Daoy (cell line): ENCODE measurements around the gene TEX53. TPM values are rescaled to one million over a fixed set of nuclear protein-coding genes. Genes with fewer than 3 reads are reported as not detected.

ENCODE experiments used
- DNase-seq: peaks from one replicate; pipeline ENCODE4 v3.0.0-alpha.2; 2015; ENCODE audit warnings: low read depth
- total RNA-seq: library from RNA; depleted of rRNA; stranded (reverse); fragments of >200 nt; shearing (Covaris generic); gene quantifications from 2 replicates; pipeline ENCODE4 v1.2.3, GENCODE V29; 2014

Gene TEX53
- total RNA-seq, 1 experiment from 2014 or later: not detected

- DNase-seq: no peak
Observed at GRCh38 chr9:114638404-114638803, 19.2 kb downstream of the TEX53 start.

GRCh38 chr9:114634387-114634786 is 23.2 kb downstream of the TEX53 start:
- no peak for DNase-seq

- peak; percentile 61 for DNase-seq
Observed at GRCh38 chr9:114633438-114634089, 24.0 kb downstream of the TEX53 start.

GRCh38 chr9:114631166-114631565 is 26.4 kb downstream of the TEX53 start:
- no peak for DNase-seq

GRCh38 chr9:114629563-114630090 is 28.0 kb downstream of the TEX53 start:
- DNase-seq: no peak

GRCh38 chr9:114627553-114627952 is 30.1 kb downstream of the TEX53 start:
- DNase-seq: no peak

- DNase-seq: no peak
Observed at GRCh38 chr9:114626415-114627020, 31.1 kb downstream of the TEX53 start.

GRCh38 chr9:114624677-114625076 is 32.9 kb downstream of the TEX53 start:
- no peak for DNase-seq

GRCh38 chr9:114621975-114622609 is 35.5 kb downstream of the TEX53 start:
- peak; percentile 80 for DNase-seq

GRCh38 chr9:114621561-114621960 is 36.0 kb downstream of the TEX53 start:
- no peak for DNase-seq

- DNase-seq: no peak
Observed at GRCh38 chr9:114619191-114619761, 38.3 kb downstream of the TEX53 start.

- no peak for DNase-seq
Observed at GRCh38 chr9:114616684-114617520, 40.7 kb downstream of the TEX53 start.

- no peak for DNase-seq
Observed at GRCh38 chr9:114614373-114614772, 43.2 kb downstream of the TEX53 start.

GRCh38 chr9:114613919-114614318 is 43.7 kb downstream of the TEX53 start:
- DNase-seq: no peak

GRCh38 chr9:114613087-114613486 is 44.5 kb downstream of the TEX53 start:
- DNase-seq: no peak

GRCh38 chr9:114612272-114612923 is 45.2 kb downstream of the TEX53 start:
- DNase-seq: no peak

- peak; percentile 77 for DNase-seq
Observed at GRCh38 chr9:114611516-114612271, 45.9 kb downstream of the TEX53 start.

- DNase-seq: no peak
Observed at GRCh38 chr9:114608525-114608796, 49.1 kb downstream of the TEX53 start.

- no peak for DNase-seq
Observed at GRCh38 chr9:114607671-114608524, 49.7 kb downstream of the TEX53 start.
